ENCODE data around the gene TMEM252.
A peak's percentile ranks its signal among the peaks of the same experiment; 100 is the strongest.

Gene TMEM252

GRCh38 chr9:68540712-68541535 lies at the start of gene TMEM252:
Gene TMEM252, minus strand, starts transcription at chr9:68540883. Its CDS starts 69 bp downstream, at chr9:68540814.
- DNase-seq: no peak

GRCh38 chr9:68585034-68585761 lies 44.5 kb upstream of the TMEM252 start:
- DNase-seq: no peak

- DNase-seq: peak; percentile 83
These were observed 43.7 kb upstream of the TMEM252 start for GRCh38 chr9:68584189-68585033.

GRCh38 chr9:68581696-68582095 lies 41.0 kb upstream of the TMEM252 start:
- no peak for DNase-seq

GRCh38 chr9:68577774-68578591 lies 37.3 kb upstream of the TMEM252 start:
- DNase-seq: no peak

GRCh38 chr9:68575817-68576216 lies 35.1 kb upstream of the TMEM252 start:
- DNase-seq: no peak

GRCh38 chr9:68574150-68574549 lies 33.5 kb upstream of the TMEM252 start:
- no peak for DNase-seq

- DNase-seq: no peak
These were observed 26.9 kb upstream of the TMEM252 start for GRCh38 chr9:68567565-68567964.

- no peak for DNase-seq
These were observed 21.8 kb upstream of the TMEM252 start for GRCh38 chr9:68562461-68562860.

- DNase-seq: peak; percentile 7
These were observed 19.6 kb upstream of the TMEM252 start for GRCh38 chr9:68560071-68560844.

- DNase-seq: no peak
These were observed 17.9 kb upstream of the TMEM252 start for GRCh38 chr9:68558545-68558944.

GRCh38 chr9:68555437-68556150 lies 14.9 kb upstream of the TMEM252 start:
- no peak for DNase-seq

GRCh38 chr9:68552700-68553476 lies 12.2 kb upstream of the TMEM252 start:
- DNase-seq: peak; percentile 6

- no peak for DNase-seq
These were observed 10.5 kb upstream of the TMEM252 start for GRCh38 chr9:68551191-68551590.

GRCh38 chr9:68548241-68548640 lies 7.6 kb upstream of the TMEM252 start:
- no peak for DNase-seq

- DNase-seq: no peak
These were observed 6.7 kb upstream of the TMEM252 start for GRCh38 chr9:68547417-68547816.

- no peak for DNase-seq
These were observed 6.1 kb upstream of the TMEM252 start for GRCh38 chr9:68546596-68547390.

GRCh38 chr9:68545033-68545705 lies 4.5 kb upstream of the TMEM252 start:
- DNase-seq: no peak

- DNase-seq: no peak
These were observed 885 bp upstream of the TMEM252 start for GRCh38 chr9:68541568-68541967.
